Osteoblast (primary cell): Measurements from ENCODE around the gene RPA4. TPM values are rescaled to one million over a fixed set of nuclear protein-coding genes. Genes with fewer than 3 reads are reported as not detected.
A peak's percentile ranks its signal among the peaks of the same experiment; 100 is the strongest.

Experiments
- DNase-seq: peaks from one replicate; pipeline ENCODE4 v3.0.0; 2011; ENCODE audit warnings: low spot score, mixed read lengths; ENCODE audit not compliant: insufficient read length; ENCODE audit errors: missing footprints
- H2AFZ ChIP-seq: 2 replicates; pipeline ENCODE4 v1.6.0; 2011; ENCODE audit warnings: mild to moderate bottlenecking, low read length
- H3K27ac ChIP-seq: 2 replicates; pipeline ENCODE4 v1.5.1; 2011; ENCODE audit warnings: mild to moderate bottlenecking, low read depth, low read length, moderate library complexity
- H3K27me3 ChIP-seq: 2 replicates; pipeline ENCODE4 v1.6.0; 2012; ENCODE audit warnings: mild to moderate bottlenecking, control low read depth, inconsistent platforms, low read length, moderate library complexity; ENCODE audit not compliant: insufficient read depth
- H3K36me3 ChIP-seq: 2 replicates; pipeline ENCODE4 v1.5.1; 2011; ENCODE audit warnings: mild to moderate bottlenecking, low read length, control low read depth, moderate library complexity; ENCODE audit not compliant: insufficient read depth
- H3K4me1 ChIP-seq: 2 replicates; pipeline ENCODE4 v1.5.1; 2011; ENCODE audit warnings: mild to moderate bottlenecking, low read length, control low read depth, moderate library complexity; ENCODE audit not compliant: insufficient read depth
- H3K4me2 ChIP-seq: 2 replicates; pipeline ENCODE4 v1.6.0; 2011; ENCODE audit warnings: mild to moderate bottlenecking, low read length; ENCODE audit not compliant: insufficient read depth
- H3K4me3 ChIP-seq: fragments of 200-600 bp; sonication (generic); 3 replicates; pipeline ENCODE4 v1.5.1; 2012; ENCODE audit warnings: mild to moderate bottlenecking, low read length, inconsistent platforms; ENCODE audit not compliant: insufficient read depth
- H3K79me2 ChIP-seq: 2 replicates; pipeline ENCODE4 v1.6.0; 2012; ENCODE audit warnings: mild to moderate bottlenecking, low read length, control low read depth, inconsistent platforms; ENCODE audit not compliant: insufficient read depth
- H3K9me3 ChIP-seq: 2 replicates; pipeline ENCODE4 v1.5.1; 2011; ENCODE audit warnings: low read depth, low read length, control low read depth
- H4K20me1 ChIP-seq: 2 replicates; pipeline ENCODE4 v1.6.0; 2012; ENCODE audit warnings: mild to moderate bottlenecking, low read length, control low read depth; ENCODE audit not compliant: insufficient read depth
- CTCF ChIP-seq: IDR thresholded peaks from 2 replicates; pipeline ENCODE4 v1.5.1; 2011; ENCODE audit warnings: mild to moderate bottlenecking, low read depth, low read length, moderate library complexity; ENCODE audit errors: extremely low read depth
- total RNA-seq: library from RNA; depleted of rRNA; stranded (reverse); fragments of >200 nt; gene quantifications from 2 replicates; pipeline ENCODE4 v1.2.3, GENCODE V29; 2012

The RPA4 gene
- total RNA-seq, 1 donor = 1.1 TPM

GRCh38 chrX:96889726-96890125, 6.0 kb downstream of the RPA4 start:
- no peak for TF ChIP-seq CTCF
- Histone ChIP-seq H3K27me3 (no peaks in the 10 kb centered on the region), H3K27ac (no peak overlapping the region), H3K36me3 (no peaks in the 10 kb centered on the region), H4K20me1 (no peaks in the 10 kb centered on the region), H3K79me2 (no peaks in the 10 kb centered on the region), H3K4me3 (no peak overlapping the region), H3K9me3 (no peaks in the 10 kb centered on the region), H3K4me2 (no peak overlapping the region), H2AFZ (no peak overlapping the region), H3K4me1 (no peaks in the 10 kb centered on the region)
- no peak for DNase-seq

GRCh38 chrX:96906741-96907140, 23.0 kb downstream of the RPA4 start:
- no peak for TF ChIP-seq CTCF
- peak; percentile 29 for DNase-seq
- H3K79me2 ChIP-seq = no peaks in the 10 kb centered on the region
- H3K36me3 ChIP-seq = no peaks in the 10 kb centered on the region
- no peak overlapping the region for H3K27ac ChIP-seq
- H2AFZ ChIP-seq = no peak overlapping the region
- H4K20me1 ChIP-seq = no peaks in the 10 kb centered on the region
- no peak overlapping the region for H3K4me2 ChIP-seq
- H3K4me1 ChIP-seq = peaks cover 3% of the 10 kb centered on the region
- no peak overlapping the region for H3K4me3 ChIP-seq
- H3K9me3 ChIP-seq = no peaks in the 10 kb centered on the region
- no peaks in the 10 kb centered on the region for H3K27me3 ChIP-seq

GRCh38 chrX:96907516-96908272, 24.0 kb downstream of the RPA4 start:
- Histone ChIP-seq H3K4me1 (peaks cover 3% of the 10 kb centered on the region), H3K27me3 (no peaks in the 10 kb centered on the region), H3K4me3 (no peak overlapping the region), H3K27ac (no peak overlapping the region), H3K4me2 (no peak overlapping the region), H2AFZ (no peak overlapping the region), H3K36me3 (no peaks in the 10 kb centered on the region), H3K79me2 (no peaks in the 10 kb centered on the region), H4K20me1 (no peaks in the 10 kb centered on the region), H3K9me3 (no peaks in the 10 kb centered on the region)
- DNase-seq = no peak
- TF ChIP-seq CTCF = no peak

- Histone ChIP-seq H3K27ac (peak overlapping the region; percentile 48), H3K36me3 (no peaks in the 10 kb centered on the region), H3K79me2 (no peaks in the 10 kb centered on the region), H3K9me3 (no peaks in the 10 kb centered on the region), H3K4me1 (peaks cover 3% of the 10 kb centered on the region), H2AFZ (no peak overlapping the region), H3K27me3 (no peaks in the 10 kb centered on the region), H4K20me1 (no peaks in the 10 kb centered on the region), H3K4me2 (no peak overlapping the region), H3K4me3 (no peak overlapping the region)
- peak; percentile 13 for DNase-seq
- no peak for TF ChIP-seq CTCF
Measured at GRCh38 chrX:96909291-96909690, 25.6 kb downstream of the RPA4 start.
